H9 (cell line): ENCODE results near the gene MOXD1. TPM values are rescaled to one million over a fixed set of nuclear protein-coding genes. Genes with fewer than 3 reads are reported as not detected.

Experiments
- DNase-seq: peaks from one replicate; pipeline ENCODE4 v3.0.0-alpha.2; 2017
- H2AFZ ChIP-seq: one replicate; pipeline ENCODE4 v1.6.1; 2013; ENCODE audit warnings: mild to moderate bottlenecking, low read length, control low read depth, moderate library complexity
- H2AK5ac ChIP-seq: 2 replicates; pipeline ENCODE4 v1.6.1; 2013; ENCODE audit warnings: low read length, control low read depth, mixed read lengths; ENCODE audit not compliant: insufficient read length
- H2BK120ac ChIP-seq: one replicate; pipeline ENCODE4 v1.6.1; 2013; ENCODE audit warnings: low read depth, mild to moderate bottlenecking, low read length, control low read depth, inconsistent platforms; ENCODE audit not compliant: poor library complexity, severe bottlenecking
- H2BK12ac ChIP-seq: 2 replicates; pipeline ENCODE4 v1.6.1; 2013; ENCODE audit warnings: low read length, control low read depth, mixed read lengths, low read depth; ENCODE audit not compliant: insufficient read length
- H2BK15ac ChIP-seq: 2 replicates; pipeline ENCODE4 v1.6.1; 2013; ENCODE audit warnings: low read depth, low read length, control low read depth
- H2BK20ac ChIP-seq: one replicate; pipeline ENCODE4 v1.6.1; 2013; ENCODE audit warnings: low read depth, mild to moderate bottlenecking, low read length, control low read depth, inconsistent platforms; ENCODE audit not compliant: poor library complexity, severe bottlenecking
- H2BK5ac ChIP-seq: 2 replicates; pipeline ENCODE4 v1.6.1; 2013; ENCODE audit warnings: low read length, control low read depth, mixed read lengths; ENCODE audit not compliant: insufficient read length
- H3K14ac ChIP-seq: 2 replicates; pipeline ENCODE4 v1.6.1; 2013; ENCODE audit warnings: low read length, control low read depth; ENCODE audit not compliant: insufficient read depth
- H3K18ac ChIP-seq: 2 replicates; pipeline ENCODE4 v1.6.1; 2013; ENCODE audit warnings: low read depth, mild to moderate bottlenecking, mixed read lengths, low read length, control low read depth; ENCODE audit not compliant: insufficient read length
- H3K23ac ChIP-seq: 2 replicates; pipeline ENCODE4 v1.6.1; 2013; ENCODE audit warnings: low read length, control low read depth, mixed read lengths, low read depth; ENCODE audit not compliant: insufficient read length
- H3K23me2 ChIP-seq: 2 replicates; pipeline ENCODE4 v1.6.1; 2013; ENCODE audit warnings: low read depth, mild to moderate bottlenecking, mixed read lengths, low read length, control low read depth; ENCODE audit not compliant: insufficient read length, poor library complexity, severe bottlenecking
- H3K27ac ChIP-seq: 2 replicates; pipeline ENCODE4 v1.5.1; 2013; ENCODE audit warnings: low read length, control low read depth, mixed read lengths, low read depth; ENCODE audit not compliant: insufficient read length
- H3K27me3 ChIP-seq: 2 replicates; pipeline ENCODE4 v1.6.1; 2013; ENCODE audit warnings: low read length, control low read depth, inconsistent platforms; ENCODE audit not compliant: insufficient read depth
- H3K4ac ChIP-seq: 2 replicates; pipeline ENCODE4 v1.6.1; 2013; ENCODE audit warnings: low read depth, mild to moderate bottlenecking, control low read depth, inconsistent platforms, low read length, moderate library complexity
- H3K4me1 ChIP-seq: 2 replicates; pipeline ENCODE4 v1.6.1; 2013; ENCODE audit warnings: low read length, control low read depth, inconsistent platforms; ENCODE audit not compliant: insufficient read depth
- H3K4me2 ChIP-seq: 2 replicates; pipeline ENCODE4 v1.6.1; 2013; ENCODE audit warnings: low read length, control low read depth, mixed read lengths; ENCODE audit not compliant: insufficient read length, insufficient read depth
- H3K56ac ChIP-seq: 2 replicates; pipeline ENCODE4 v1.6.1; 2013; ENCODE audit warnings: low read depth, mild to moderate bottlenecking, mixed read lengths, low read length, control low read depth; ENCODE audit not compliant: insufficient read length
- H3K79me1 ChIP-seq: 2 replicates; pipeline ENCODE4 v1.6.1; 2013; ENCODE audit warnings: low read depth, mild to moderate bottlenecking, moderate library complexity, low read length, control low read depth, inconsistent platforms; ENCODE audit not compliant: insufficient read depth, poor library complexity, severe bottlenecking
- H3K79me2 ChIP-seq: 2 replicates; pipeline ENCODE4 v1.6.1; 2013; ENCODE audit warnings: low read length, control low read depth, inconsistent platforms; ENCODE audit not compliant: insufficient read depth
- H3K9ac ChIP-seq: 2 replicates; pipeline ENCODE4 v1.6.1; 2013; ENCODE audit warnings: low read length, control low read depth, mixed read lengths; ENCODE audit not compliant: insufficient read length; ENCODE audit errors: extremely low read depth
- H3K9me3 ChIP-seq: one replicate; pipeline ENCODE4 v1.6.1; 2013; ENCODE audit warnings: low read depth, low read length, inconsistent platforms; ENCODE audit not compliant: control insufficient read depth
- H3T11ph ChIP-seq: one replicate; pipeline ENCODE4 v1.6.1; 2013; ENCODE audit warnings: mild to moderate bottlenecking, low read length, control low read depth, inconsistent platforms
- H4K20me1 ChIP-seq: one replicate; pipeline ENCODE4 v1.6.1; 2013; ENCODE audit not compliant: control insufficient read depth, insufficient read length, insufficient read depth
- H4K5ac ChIP-seq: 2 replicates; pipeline ENCODE4 v1.6.1; 2013; ENCODE audit warnings: low read depth, mild to moderate bottlenecking, mixed read lengths, low read length, control low read depth; ENCODE audit not compliant: insufficient read length
- H4K8ac ChIP-seq: replicated peaks from 2 replicates; pipeline ENCODE4 v1.6.1; 2013; ENCODE audit warnings: low read length, control low read depth, mixed read lengths, low read depth; ENCODE audit not compliant: insufficient read length
- H4K91ac ChIP-seq: 2 replicates; pipeline ENCODE4 v1.6.1; 2013; ENCODE audit warnings: low read depth, mild to moderate bottlenecking, moderate library complexity, mixed read lengths, low read length, control low read depth; ENCODE audit not compliant: insufficient read length
- H3K27ac Mint-ChIP-seq, 3 experiments: 2 replicates in 2 of 3; 3 replicates in 1 of 3; pipeline ENCODE4 v1.8.0; 2020 to 2021; ENCODE audit warnings: mixed read lengths in 3 of 3, mild to moderate bottlenecking in 1 of 3, moderate library complexity in 1 of 3
- H3K27me3 Mint-ChIP-seq: 2 replicates; pipeline ENCODE4 v1.8.0; 2021; ENCODE audit warnings: low read depth, mild to moderate bottlenecking, moderate library complexity, mixed read lengths
- H3K36me3 Mint-ChIP-seq, 3 experiments: 2 replicates in 2 of 3; 3 replicates in 1 of 3; pipeline ENCODE4 v1.8.0; 2020 to 2021; ENCODE audit warnings: low read depth in 3 of 3, mixed read lengths in 3 of 3; ENCODE audit not compliant: insufficient read depth in 1 of 3
- H3K4me1 Mint-ChIP-seq, 2 experiments: 2 replicates each; pipeline ENCODE4 v1.8.0; 2020; ENCODE audit warnings: mixed read lengths in 2 of 2
- H3K4me3 Mint-ChIP-seq, 2 experiments: 2 replicates in 1 of 2; 3 replicates in 1 of 2; pipeline ENCODE4 v1.8.0; 2020 to 2021; ENCODE audit warnings: mild to moderate bottlenecking in 2 of 2, mixed read lengths in 2 of 2, moderate library complexity in 1 of 2
- H3K9me3 Mint-ChIP-seq, 2 experiments: 2 replicates in 1 of 2; 3 replicates in 1 of 2; pipeline ENCODE4 v1.8.0; 2020; ENCODE audit warnings: mild to moderate bottlenecking in 2 of 2, mixed read lengths in 2 of 2, moderate library complexity in 1 of 2
- WGBS: extraction: QIAGEN DNeasy Blood & Tissue Kit; methylation state at CpG from one replicate; pipeline ENCODE4 v1.1.7; 2013; ENCODE audit warnings: missing lambda C conversion rate, low lambda C conversion rate, mixed read lengths; ENCODE audit not compliant: insufficient read length; ENCODE audit errors: extremely low coverage; 5-methylcytosine and 5-hydroxymethylcytosine counted together
- total RNA-seq: library from RNA; stranded (reverse); gene quantifications from 2 replicates; pipeline ENCODE4 v1.2.1, GENCODE V29; 2021
- TF ChIP-seq, protein P1 (sequence below): fragments of 200-600 bp; sonication (generic); conservative IDR thresholded peaks from 3 replicates; pipeline ENCODE4 v1.8.0; 2021; ENCODE audit warnings: antibody characterized with exemption, mild to moderate bottlenecking

MOXD1 gene
- total RNA-seq, 1 experiment from 2014 or later: 2.3 TPM

DNA sequence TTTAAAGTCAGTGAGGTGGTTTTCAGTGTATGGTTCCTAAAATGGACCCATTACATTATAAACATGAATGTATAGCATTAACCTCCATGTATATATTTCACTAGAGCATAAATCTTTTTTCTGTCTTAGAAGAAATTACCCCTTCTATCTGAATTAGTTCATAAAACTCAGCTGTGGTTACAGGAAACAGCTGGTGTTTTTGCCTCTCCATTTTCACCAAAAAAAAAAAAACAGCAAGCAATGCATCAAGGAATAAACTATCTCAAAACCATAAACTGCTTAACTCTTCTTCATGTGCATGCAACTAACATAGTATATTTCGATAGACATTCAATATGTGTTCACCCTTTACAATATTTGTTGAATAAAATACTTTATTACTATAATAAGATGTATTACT, 40.2 kb downstream of the MOXD1 start:
- Histone ChIP-seq H3K27ac (no peak overlapping the region), H3K4me1 (no peaks in the 10 kb centered on the region), H3K18ac (no peak overlapping the region), H3K4ac (no peak overlapping the region), H3K23ac (no peak overlapping the region), H3K14ac (no peak overlapping the region), H3K23me2 (no peaks in the 10 kb centered on the region), H3K9ac (no peak overlapping the region), H3K27me3 (no peaks in the 10 kb centered on the region), H3K4me2 (no peak overlapping the region), H4K8ac (no peak overlapping the region), H2BK120ac (no peak overlapping the region), H3K79me1 (no peaks in the 10 kb centered on the region), H2BK5ac (no peak overlapping the region), H2AK5ac (no peak overlapping the region), H3K9me3 (no peaks in the 10 kb centered on the region), H2BK20ac (no peak overlapping the region), H3T11ph (no peak overlapping the region), H3K56ac (no peak overlapping the region), H4K20me1 (no peaks in the 10 kb centered on the region), H2BK15ac (no peak overlapping the region), H4K91ac (no peak overlapping the region), H2AFZ (no peak overlapping the region), H3K79me2 (no peaks in the 10 kb centered on the region), H2BK12ac (no peak overlapping the region), H4K5ac (no peak overlapping the region)
- no peak for DNase-seq
- WGBS: no CpG with 5 or more reads among the region's 1 CpG
- Mint-ChIP-seq H3K27me3 (0 out of 2 replicates have a peak, but pooled peaks cover 1% of the 10 kb centered on the region), H3K9me3 (no peaks in the 10 kb centered on the region), H3K4me1 (peaks cover 3 to 4% of the 10 kb centered on the region in 2 experiments; a peak in 2 of 4 replicates), H3K36me3 (no peaks in the 10 kb centered on the region), H3K4me3 (no peak overlapping the region), H3K27ac (no peak overlapping the region)
- TF ChIP-seq, protein P1, sequence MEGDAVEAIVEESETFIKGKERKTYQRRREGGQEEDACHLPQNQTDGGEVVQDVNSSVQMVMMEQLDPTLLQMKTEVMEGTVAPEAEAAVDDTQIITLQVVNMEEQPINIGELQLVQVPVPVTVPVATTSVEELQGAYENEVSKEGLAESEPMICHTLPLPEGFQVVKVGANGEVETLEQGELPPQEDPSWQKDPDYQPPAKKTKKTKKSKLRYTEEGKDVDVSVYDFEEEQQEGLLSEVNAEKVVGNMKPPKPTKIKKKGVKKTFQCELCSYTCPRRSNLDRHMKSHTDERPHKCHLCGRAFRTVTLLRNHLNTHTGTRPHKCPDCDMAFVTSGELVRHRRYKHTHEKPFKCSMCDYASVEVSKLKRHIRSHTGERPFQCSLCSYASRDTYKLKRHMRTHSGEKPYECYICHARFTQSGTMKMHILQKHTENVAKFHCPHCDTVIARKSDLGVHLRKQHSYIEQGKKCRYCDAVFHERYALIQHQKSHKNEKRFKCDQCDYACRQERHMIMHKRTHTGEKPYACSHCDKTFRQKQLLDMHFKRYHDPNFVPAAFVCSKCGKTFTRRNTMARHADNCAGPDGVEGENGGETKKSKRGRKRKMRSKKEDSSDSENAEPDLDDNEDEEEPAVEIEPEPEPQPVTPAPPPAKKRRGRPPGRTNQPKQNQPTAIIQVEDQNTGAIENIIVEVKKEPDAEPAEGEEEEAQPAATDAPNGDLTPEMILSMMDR: no peak
